Suprapubic skin (tissue), 4 donors: Measurements from ENCODE around the gene SLC17A8.

ENCODE experiments used
- CTCF ChIP-seq, 2 donors: fragments of 200-600 bp in 1 of 2; fragments of 450-650 bp in 1 of 2; sonication (generic) in 1 of 2; IDR thresholded peaks; one replicate each; pipeline ENCODE4 v1.5.1; 2016 to 2019; ENCODE audit warnings: antibody characterized with exemption in 2 of 2, mild to moderate bottlenecking in 1 of 2, moderate library complexity in 1 of 2
- EP300 ChIP-seq: sonication (generic); formaldehyde crosslinking; IDR thresholded peaks from one replicate; pipeline ENCODE4 v1.6.1; 2017; ENCODE audit warnings: antibody characterized with exemption
- POLR2A ChIP-seq, 2 donors: fragments of 450-650 bp; IDR thresholded peaks; one replicate each; pipeline ENCODE4 v1.6.1; 2017; ENCODE audit warnings: antibody characterized with exemption in 2 of 2, mild to moderate bottlenecking in 2 of 2, moderate library complexity in 2 of 2
- POLR2AphosphoS5 ChIP-seq, 3 donors: sonication (generic); formaldehyde crosslinking; IDR thresholded peaks; one replicate each; pipeline ENCODE4 v1.6.1; 2017; ENCODE audit warnings: antibody characterized with exemption in 3 of 3

GRCh38 chr12:100365411-100365810 is 8.5 kb downstream of the SLC17A8 start:
- TF ChIP-seq CTCF (IDR thresholded peaks at IDR 0.05): no peak
- TF ChIP-seq POLR2AphosphoS5 (IDR thresholded peaks at IDR 0.05): no peak
- no peak for TF ChIP-seq POLR2A (IDR thresholded peaks at IDR 0.05)
- no peak for TF ChIP-seq EP300
